GM12801 (cell line): ENCODE data around the gene RILPL2.

ENCODE experiments used
- CTCF ChIP-seq: IDR thresholded peaks from one replicate; pipeline ENCODE4 v1.5.1; 2011; ENCODE audit warnings: control low read depth; ENCODE audit not compliant: insufficient read length; ENCODE audit errors: extremely low read depth

The RILPL2 gene

GRCh38 chr12:123436017-123436964, at the start of gene RILPL2:
Gene RILPL2 (minus strand): TSS chr12:123436684. CDS start chr12:123436420, 264 bp downstream.
- TF ChIP-seq CTCF: no peak

- TF ChIP-seq CTCF: no peak
These were observed 49.3 kb upstream of the RILPL2 start for GRCh38 chr12:123485756-123486155.

GRCh38 chr12:123483602-123484248, 47.2 kb upstream of the RILPL2 start:
- no peak for TF ChIP-seq CTCF

- TF ChIP-seq CTCF: no peak
These were observed 46.4 kb upstream of the RILPL2 start for GRCh38 chr12:123482876-123483275.

GRCh38 chr12:123479442-123480180, 43.1 kb upstream of the RILPL2 start:
- no peak for TF ChIP-seq CTCF

- TF ChIP-seq CTCF: no peak
These were observed 42.3 kb upstream of the RILPL2 start for GRCh38 chr12:123478762-123479161.

- no peak for TF ChIP-seq CTCF
These were observed 41.6 kb upstream of the RILPL2 start for GRCh38 chr12:123478069-123478468.
